ENCODE measurements around the gene MRPL55.
A peak's percentile ranks its signal among the peaks of the same experiment; 100 is the strongest.
"Not testable (repeated sequence)": the region's sequence is repeated elsewhere in the genome, so short reads cannot be mapped to it uniquely, and the experiment has no call there.

The MRPL55 gene

GRCh38 chr1:228120351-228120750 lies 11.3 kb upstream of the MRPL55 start:
- H3K27me3 Mint-ChIP-seq (ENCODE audit: low read depth), result peaks cover 8% of the 10 kb centered on the region
- no peak overlapping the region for H3K4me3 Mint-ChIP-seq
- H3K27ac Mint-ChIP-seq, result no peak overlapping the region
- no peaks in the 10 kb centered on the region for H3K4me1 Mint-ChIP-seq
- H3K36me3 Mint-ChIP-seq (ENCODE audit: low read depth), result peaks cover 7% of the 10 kb centered on the region
- H3K9me3 Mint-ChIP-seq, result peaks cover 10% of the 10 kb centered on the region
- no peak for TF ChIP-seq CTCF (IDR thresholded peaks at IDR 0.05; ENCODE audit: unreplicated experiment in 3 of 3)

GRCh38 chr1:228118040-228118439 lies 8.9 kb upstream of the MRPL55 start:
- Mint-ChIP-seq H3K27ac (no peak overlapping the region), H3K27me3 (ENCODE audit: low read depth) (peaks cover 4% of the 10 kb centered on the region), H3K4me3 (no peak overlapping the region), H3K36me3 (ENCODE audit: low read depth) (peaks cover 7% of the 10 kb centered on the region), H3K4me1 (no peaks in the 10 kb centered on the region), H3K9me3 (peaks cover 10% of the 10 kb centered on the region)
- TF ChIP-seq CTCF (IDR thresholded peaks at IDR 0.05; ENCODE audit: unreplicated experiment in 3 of 3), result no peak

GRCh38 chr1:228117335-228117734 lies 8.2 kb upstream of the MRPL55 start:
- Mint-ChIP-seq H3K4me1 (no peaks in the 10 kb centered on the region), H3K9me3 (peaks cover 10% of the 10 kb centered on the region), H3K27me3 (ENCODE audit: low read depth) (peaks cover 4% of the 10 kb centered on the region), H3K4me3 (no peak overlapping the region), H3K36me3 (ENCODE audit: low read depth) (peaks cover 7% of the 10 kb centered on the region), H3K27ac (no peak overlapping the region)
- TF ChIP-seq CTCF (IDR thresholded peaks at IDR 0.05; ENCODE audit: unreplicated experiment in 3 of 3), result no peak

DNA sequence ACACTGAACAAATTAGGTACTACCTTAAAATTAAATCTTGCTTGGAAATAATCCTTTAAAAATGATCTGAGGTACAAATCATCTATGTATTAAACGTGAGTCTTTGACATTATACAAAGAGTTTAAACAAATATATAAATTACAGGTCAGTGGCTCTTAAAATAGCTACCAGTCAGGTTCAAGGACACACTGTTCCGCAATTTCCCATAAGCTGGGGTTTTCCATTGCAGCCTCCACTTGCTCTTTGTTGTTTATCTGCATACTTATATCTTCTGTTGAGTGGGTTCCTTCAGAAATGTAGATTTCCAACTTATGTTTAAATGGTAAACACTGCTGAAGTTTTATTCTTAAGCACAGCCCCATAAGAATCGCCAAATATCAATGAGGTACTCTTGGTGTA lies 5.7 kb upstream of the MRPL55 start:
- peaks cover 4% of the 10 kb centered on the region for H3K27me3 Mint-ChIP-seq (ENCODE audit: low read depth)

GRCh38 chr1:228112617-228113016 lies 3.5 kb upstream of the MRPL55 start:
- peaks cover 3% of the 10 kb centered on the region for H3K36me3 Mint-ChIP-seq (ENCODE audit: low read depth)
- H3K27ac Mint-ChIP-seq, result no peak overlapping the region
- no peak overlapping the region for H3K4me3 Mint-ChIP-seq
- H3K9me3 Mint-ChIP-seq, result peaks cover 3% of the 10 kb centered on the region
- peaks cover 13% of the 10 kb centered on the region for H3K4me1 Mint-ChIP-seq
- TF ChIP-seq CTCF (IDR thresholded peaks at IDR 0.05; ENCODE audit: unreplicated experiment in 3 of 3), result no peak
- peaks cover 4% of the 10 kb centered on the region for H3K27me3 Mint-ChIP-seq (ENCODE audit: low read depth)

More for the DNA sequence above, 5.7 kb upstream of the MRPL55 start:
- peaks cover 7% of the 10 kb centered on the region for H3K36me3 Mint-ChIP-seq (ENCODE audit: low read depth)
- no peak overlapping the region for H3K27ac Mint-ChIP-seq
- peaks cover 9% of the 10 kb centered on the region for H3K9me3 Mint-ChIP-seq
- TF ChIP-seq CTCF (IDR thresholded peaks at IDR 0.05; ENCODE audit: unreplicated experiment in 3 of 3), result no peak
- H3K4me3 Mint-ChIP-seq, result no peak overlapping the region
- peaks cover 6% of the 10 kb centered on the region for H3K4me1 Mint-ChIP-seq

DNA sequence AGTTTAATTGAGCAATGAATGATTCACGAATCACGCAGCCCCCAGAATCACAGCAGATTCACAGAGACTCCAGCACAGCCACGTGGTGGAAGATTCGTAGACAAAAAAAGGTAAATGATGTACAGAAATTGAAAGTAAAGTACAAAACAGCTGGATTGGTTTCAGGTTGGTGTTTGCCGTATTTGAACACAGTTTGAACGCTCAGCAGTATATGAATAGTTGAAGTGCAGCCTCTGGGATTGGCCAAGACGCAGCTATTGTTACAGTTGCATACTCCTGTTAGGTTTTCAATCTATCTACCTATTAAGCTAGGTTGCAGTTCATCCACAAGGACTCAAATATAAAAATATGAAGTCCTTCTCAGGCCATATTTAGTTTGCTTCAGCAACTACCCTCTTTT lies 3.1 kb upstream of the MRPL55 start:
- Mint-ChIP-seq H3K27ac (no peak overlapping the region), H3K9me3 (no peaks in the 10 kb centered on the region), H3K36me3 (ENCODE audit: low read depth) (no peaks in the 10 kb centered on the region), H3K27me3 (ENCODE audit: low read depth) (peaks cover 4% of the 10 kb centered on the region), H3K4me1 (peaks cover 13% of the 10 kb centered on the region), H3K4me3 (no peak overlapping the region)
- no peak for TF ChIP-seq CTCF (IDR thresholded peaks at IDR 0.05; ENCODE audit: unreplicated experiment in 3 of 3)

GRCh38 chr1:228111315-228111714 lies 2.2 kb upstream of the MRPL55 start:
- not testable (repeated sequence) for H3K27ac Mint-ChIP-seq; H3K9me3 Mint-ChIP-seq; H3K27me3 Mint-ChIP-seq (ENCODE audit: low read depth); H3K36me3 Mint-ChIP-seq (ENCODE audit: low read depth)
- Mint-ChIP-seq H3K4me3 (peak overlapping the region in 2 of 3 experiments; percentile 21 to 41), H3K4me1 (peaks cover 13% of the 10 kb centered on the region)

All from nephron (organoid).